Measurements from ENCODE around the gene RAET1E. TPM values are rescaled to one million over a fixed set of nuclear protein-coding genes. Genes with fewer than 3 reads are reported as not detected.

RAET1E gene
- total RNA-seq, 1 donor from 2014 or later, result 0.19 TPM

GRCh38 chr6:149904661-149905370, 6.9 kb upstream of the RAET1E start:
- Histone ChIP-seq H3K4me3 (no peak overlapping the region), H3K4me1 (peaks cover 13% of the 10 kb centered on the region), H3K36me3 (no peaks in the 10 kb centered on the region), H3K27me3 (ENCODE audit: low read depth) (no peaks in the 10 kb centered on the region), H3K27ac (replicated peaks) (no peak overlapping the region), H3K9me3 (replicated peaks) (peaks cover 12% of the 10 kb centered on the region)
- DNase-seq, result no peak
- no peak for TF ChIP-seq CTCF (IDR thresholded peaks at IDR 0.05; ENCODE audit: borderline replicate concordance)
- intact Hi-C loops (cut with micrococcal nuclease), result no loop called here

GRCh38 chr6:149903938-149904611, 6.2 kb upstream of the RAET1E start:
- Histone ChIP-seq H3K36me3 (no peaks in the 10 kb centered on the region), H3K4me1 (peaks cover 13% of the 10 kb centered on the region), H3K27me3 (ENCODE audit: low read depth) (no peaks in the 10 kb centered on the region), H3K4me3 (no peak overlapping the region), H3K27ac (replicated peaks) (no peak overlapping the region), H3K9me3 (replicated peaks) (peaks cover 12% of the 10 kb centered on the region)
- no peak for DNase-seq
- intact Hi-C loops (cut with micrococcal nuclease), result no loop called here
- TF ChIP-seq CTCF (IDR thresholded peaks at IDR 0.05; ENCODE audit: borderline replicate concordance), result no peak

DNA sequence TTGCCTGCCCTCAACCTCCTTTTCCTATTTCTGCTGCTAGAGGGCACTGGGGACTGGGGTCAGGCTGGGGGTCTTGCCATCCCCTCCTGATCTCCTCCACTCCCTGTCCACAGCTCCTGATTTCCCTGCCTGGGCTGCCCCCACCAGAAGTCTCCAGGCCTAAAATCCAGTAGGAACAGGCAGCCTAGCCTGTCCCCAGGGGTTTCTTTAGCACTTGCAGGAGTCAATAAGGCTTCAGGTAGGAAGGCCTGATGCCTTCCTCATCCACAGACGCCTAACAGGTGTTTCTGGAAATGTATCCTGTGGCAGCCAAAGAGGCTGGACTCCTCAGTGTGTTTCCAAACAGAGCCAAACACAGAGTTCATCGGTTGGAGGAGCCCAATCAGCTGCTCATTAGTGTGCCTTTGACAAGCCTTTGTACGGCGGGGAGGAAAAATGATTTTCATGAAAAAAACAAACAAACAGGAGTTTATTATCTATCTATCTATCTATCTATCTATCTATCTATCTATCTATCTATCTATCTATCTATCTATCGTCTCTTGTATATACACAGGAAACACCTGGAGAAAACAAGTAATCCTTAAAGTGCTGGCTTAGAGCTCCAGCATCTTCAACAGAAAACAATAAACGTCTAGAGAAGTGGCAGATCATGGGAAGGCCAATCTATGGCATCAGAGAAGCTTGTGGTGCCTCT, 3.7 kb upstream of the RAET1E start:
- no peak overlapping the region for H3K27ac ChIP-seq (replicated peaks)
- H3K36me3 ChIP-seq, result no peaks in the 10 kb centered on the region
- intact Hi-C loops (cut with micrococcal nuclease), result no loop called here
- no peaks in the 10 kb centered on the region for H3K27me3 ChIP-seq (ENCODE audit: low read depth)
- peaks cover 26% of the 10 kb centered on the region for H3K4me1 ChIP-seq
- no peak for DNase-seq
- TF ChIP-seq CTCF (IDR thresholded peaks at IDR 0.05; ENCODE audit: borderline replicate concordance), result no peak
- H3K4me3 ChIP-seq, result no peak overlapping the region
- H3K9me3 ChIP-seq (replicated peaks), result no peaks in the 10 kb centered on the region

- Histone ChIP-seq H3K36me3 (no peaks in the 10 kb centered on the region), H3K9me3 (replicated peaks) (no peaks in the 10 kb centered on the region), H3K27ac (replicated peaks) (no peak overlapping the region), H3K4me3 (no peak overlapping the region), H3K27me3 (ENCODE audit: low read depth) (no peaks in the 10 kb centered on the region), H3K4me1 (peaks cover 29% of the 10 kb centered on the region)
- no peak for TF ChIP-seq CTCF (IDR thresholded peaks at IDR 0.05; ENCODE audit: borderline replicate concordance)
- intact Hi-C loops (cut with micrococcal nuclease), result no loop called here
- DNase-seq, result no peak
Measured at GRCh38 chr6:149900620-149901443, 2.9 kb upstream of the RAET1E start.
